Hepatic stellate cell (primary cell): ENCODE measurements around the gene BRI3.

Experiments used
- DNase-seq: peaks from one replicate; pipeline ENCODE4 v3.0.0; 2011; ENCODE audit warnings: low spot score

Gene BRI3

GRCh38 chr7:98252425-98253054, 28.9 kb upstream of the BRI3 start:
- peak; percentile 41 for DNase-seq

DNA sequence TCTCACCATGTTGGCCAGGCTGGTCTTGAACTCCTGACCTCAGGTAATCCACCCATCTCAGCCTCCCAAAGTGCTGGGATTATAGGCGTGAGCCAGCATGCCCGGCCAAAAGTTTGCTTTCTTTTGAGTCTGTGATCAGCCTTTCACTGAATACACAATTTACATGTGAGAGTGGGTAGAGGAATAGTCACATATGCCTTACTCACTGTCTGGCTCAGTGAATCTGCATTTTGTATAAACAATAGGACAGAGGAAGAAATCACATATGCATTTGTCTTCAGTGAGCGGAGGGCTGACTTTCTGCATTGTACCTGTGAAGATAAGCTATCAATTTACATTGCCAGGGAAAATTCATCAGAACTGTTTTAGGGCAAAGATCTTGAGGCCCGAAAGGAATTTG, 27.0 kb upstream of the BRI3 start:
- DNase-seq = no peak

- no peak for DNase-seq
Measured at GRCh38 chr7:98254951-98255610, 26.4 kb upstream of the BRI3 start.

- DNase-seq = no peak
Measured at GRCh38 chr7:98256431-98256830, 25.1 kb upstream of the BRI3 start.

GRCh38 chr7:98257701-98258100, 23.8 kb upstream of the BRI3 start:
- DNase-seq = no peak

- no peak for DNase-seq
Measured at GRCh38 chr7:98265841-98266271, 15.6 kb upstream of the BRI3 start.

GRCh38 chr7:98266840-98267239, 14.6 kb upstream of the BRI3 start:
- DNase-seq = no peak

- DNase-seq = no peak
Measured at GRCh38 chr7:98267303-98267702, 14.2 kb upstream of the BRI3 start.

DNA sequence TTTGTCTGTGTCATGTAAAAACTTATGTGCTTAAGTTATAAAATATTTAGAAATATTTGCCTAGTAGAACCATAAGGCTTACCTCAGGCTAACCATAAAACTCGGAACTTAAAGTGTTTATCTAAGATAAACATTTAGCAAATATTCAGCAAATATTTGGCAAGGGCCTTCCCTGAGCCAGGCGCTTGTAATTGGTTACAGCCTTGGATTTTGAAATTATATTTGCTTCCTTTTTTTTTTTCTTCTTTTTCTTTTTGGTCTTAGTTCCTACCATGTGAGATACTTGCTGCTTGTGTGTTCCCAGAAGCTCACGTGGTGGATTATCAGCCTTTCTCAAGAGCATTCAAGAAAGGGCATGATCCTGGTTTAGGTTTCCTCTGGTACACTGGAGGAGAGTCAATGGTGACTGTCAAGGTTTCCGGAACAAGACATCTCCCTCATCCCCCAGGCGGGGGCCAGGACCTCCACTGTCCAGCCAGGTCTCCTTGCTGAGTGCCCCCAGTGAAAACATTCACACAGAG, 5.2 kb upstream of the BRI3 start:
- DNase-seq = no peak

DNA sequence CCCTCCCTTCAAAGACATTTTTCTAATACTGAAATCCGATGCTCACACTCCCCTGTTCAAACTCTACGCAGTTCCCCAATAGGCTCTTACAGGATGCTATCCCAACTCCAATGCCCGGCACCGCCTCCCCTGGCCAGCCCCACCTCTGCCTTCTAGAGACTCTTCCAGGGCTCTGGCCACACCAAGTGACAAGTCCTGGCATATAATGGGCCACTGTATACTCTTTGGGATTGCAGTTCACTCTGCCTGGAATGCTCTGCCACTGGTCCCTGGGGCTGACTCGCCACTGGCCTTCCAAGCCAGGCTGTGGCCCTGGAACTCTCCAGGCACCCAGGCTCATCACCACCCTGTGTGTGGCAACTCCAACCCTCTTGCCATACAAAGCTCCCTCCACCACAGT, 3.1 kb upstream of the BRI3 start:
- no peak for DNase-seq

GRCh38 chr7:98278936-98279335, 2.5 kb upstream of the BRI3 start:
- DNase-seq = no peak

DNA sequence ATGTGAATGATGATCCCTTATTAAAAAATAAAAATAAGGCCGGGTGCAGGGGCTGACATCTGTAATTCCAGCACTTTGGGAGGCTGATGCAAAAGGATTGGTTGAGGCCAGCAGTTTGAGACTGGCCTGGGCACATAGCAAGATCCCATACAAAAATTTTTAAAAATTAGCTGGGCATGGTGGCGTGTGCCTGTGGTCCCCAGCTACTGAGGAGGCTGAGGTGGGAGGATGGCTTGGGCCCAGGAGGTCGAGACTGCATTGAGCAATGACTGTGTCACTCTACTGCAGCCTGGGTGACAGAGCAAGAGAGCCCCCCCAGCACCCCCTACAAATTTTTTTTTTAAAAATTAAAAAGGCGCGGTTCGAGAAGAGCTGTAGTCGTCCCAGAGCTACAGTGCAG, 1.2 kb upstream of the BRI3 start:
- no peak for DNase-seq

DNA sequence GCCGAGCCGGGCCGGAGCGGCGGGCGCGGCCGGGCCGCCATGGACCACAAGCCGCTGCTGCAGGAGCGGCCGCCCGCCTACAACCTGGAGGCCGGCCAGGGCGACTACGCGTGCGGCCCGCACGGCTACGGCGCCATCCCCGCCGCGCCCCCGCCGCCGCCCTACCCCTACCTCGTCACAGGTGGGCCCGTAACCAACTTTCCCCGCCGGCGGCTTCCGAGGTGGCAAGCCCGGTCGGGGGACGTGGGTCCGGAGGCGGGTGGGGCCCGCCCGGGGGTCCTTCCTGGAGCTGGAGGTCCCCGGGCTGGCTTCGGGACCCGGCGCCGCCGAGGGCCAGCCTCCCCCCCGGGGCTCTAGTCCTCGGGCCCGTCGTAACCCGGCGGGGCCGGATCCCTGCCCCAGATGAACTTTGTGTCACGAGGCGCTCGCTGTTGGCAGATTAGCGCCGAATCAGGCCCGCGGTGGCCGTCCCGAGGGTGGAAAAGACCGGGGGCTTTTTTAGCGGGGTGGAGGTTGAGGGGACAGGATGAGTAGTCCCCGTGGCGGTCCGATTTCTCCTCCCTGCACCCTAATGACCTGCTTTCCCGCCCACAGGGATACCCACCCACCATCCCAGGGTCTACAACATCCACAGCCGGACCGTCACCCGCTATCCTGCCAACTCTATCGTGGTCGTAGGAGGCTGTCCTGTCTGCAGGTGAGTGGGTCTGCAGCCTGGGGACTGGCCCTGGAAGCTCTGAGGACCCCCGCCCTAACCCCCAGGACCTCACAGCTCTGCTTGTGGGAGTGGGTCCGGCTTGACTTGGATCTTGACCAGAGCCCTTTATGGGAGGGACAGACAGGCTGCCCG, 496 bp downstream of the BRI3 start:
- DNase-seq = no peak

GRCh38 chr7:98282703-98283102, 1.2 kb downstream of the BRI3 start:
- no peak for DNase-seq

DNA sequence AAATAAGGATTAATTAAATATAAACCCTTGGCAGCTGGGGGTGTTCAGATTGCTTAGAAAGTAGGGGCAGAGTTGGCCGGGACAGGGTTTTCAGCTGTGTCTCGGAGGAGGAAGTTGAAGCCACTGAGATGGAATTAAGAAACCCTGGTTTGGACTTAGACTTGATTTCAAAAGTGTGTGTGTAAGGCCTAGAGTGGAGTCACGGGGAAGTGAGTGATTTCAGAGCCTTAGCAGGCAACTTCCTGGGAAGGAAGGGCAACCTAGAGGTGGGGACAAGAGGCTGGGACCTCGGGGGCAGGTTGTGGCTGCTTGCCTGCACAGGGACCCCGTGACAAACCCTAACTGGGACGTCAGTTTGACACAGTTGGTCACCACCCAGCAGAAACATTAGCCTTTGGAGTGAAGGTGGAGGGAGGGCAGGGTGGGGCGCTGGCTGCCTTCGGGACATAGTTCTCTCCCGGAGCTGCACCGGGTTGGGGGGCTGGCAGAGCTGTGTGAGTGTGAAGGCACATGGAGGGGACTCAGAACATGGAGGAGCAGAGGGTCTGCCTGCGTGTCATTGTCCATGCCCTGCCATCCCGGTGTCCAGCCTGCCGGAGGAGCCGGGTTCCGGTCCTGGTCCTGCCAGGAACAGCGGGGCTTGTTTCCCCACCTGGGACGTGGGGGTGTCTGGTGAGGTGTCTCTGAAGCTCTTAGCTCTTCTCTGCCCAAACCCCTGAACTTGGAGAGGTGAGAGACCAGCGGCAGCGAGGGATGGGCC, 1.8 kb downstream of the BRI3 start:
- DNase-seq = no peak

GRCh38 chr7:98283887-98284222, 2.4 kb downstream of the BRI3 start:
- no peak for DNase-seq

GRCh38 chr7:98284335-98285036, 3.0 kb downstream of the BRI3 start:
- peak; percentile 90 for DNase-seq

DNA sequence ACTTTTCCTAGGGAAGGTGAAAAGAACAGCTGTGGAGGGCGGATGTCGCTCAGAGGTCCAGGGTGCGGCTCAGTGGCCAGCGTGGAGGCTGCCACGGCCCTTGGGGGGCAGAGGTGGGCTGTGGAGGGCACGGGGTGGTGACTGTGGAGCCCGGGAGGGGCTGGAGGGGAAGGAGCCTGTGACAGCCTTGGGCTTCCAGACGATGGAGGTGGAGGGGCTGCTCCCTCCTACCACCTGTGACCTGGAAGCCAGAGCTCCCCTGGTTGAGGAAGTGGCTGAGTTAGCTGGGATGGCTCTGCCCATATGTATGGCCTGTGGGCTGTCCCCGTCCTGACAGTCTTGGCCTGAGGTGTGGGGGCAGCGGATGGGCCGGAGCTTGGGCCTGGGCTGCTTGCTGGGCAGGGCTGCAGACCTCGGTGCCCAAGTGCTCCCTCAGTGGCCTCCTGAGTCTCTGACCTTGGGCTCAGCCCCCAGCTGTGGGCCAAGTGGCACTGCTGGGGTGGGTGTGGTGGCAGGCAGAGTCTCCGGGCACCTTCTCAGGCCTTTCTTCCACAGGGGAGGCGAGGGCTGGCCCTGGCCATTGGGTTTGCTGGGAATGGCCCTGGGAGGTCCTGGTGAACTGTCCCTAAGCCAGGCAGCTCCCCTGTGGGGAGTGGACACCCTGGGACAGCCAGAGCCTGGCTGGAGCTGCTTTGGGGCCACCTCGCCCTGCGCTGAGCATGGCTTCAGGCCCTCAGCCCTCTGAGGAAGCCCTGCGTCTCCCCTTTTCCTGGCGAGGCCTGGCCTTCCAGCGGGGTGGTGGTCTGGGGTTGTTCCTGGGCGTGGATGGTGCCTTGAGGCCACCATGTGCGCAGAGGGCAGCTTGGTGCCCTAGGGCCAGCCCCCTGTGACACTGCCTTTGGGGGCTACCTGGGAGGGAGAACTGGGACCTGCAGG, 3.9 kb downstream of the BRI3 start:
- DNase-seq = no peak

GRCh38 chr7:98286093-98286539, 4.6 kb downstream of the BRI3 start:
- peak; percentile 88 for DNase-seq

DNA sequence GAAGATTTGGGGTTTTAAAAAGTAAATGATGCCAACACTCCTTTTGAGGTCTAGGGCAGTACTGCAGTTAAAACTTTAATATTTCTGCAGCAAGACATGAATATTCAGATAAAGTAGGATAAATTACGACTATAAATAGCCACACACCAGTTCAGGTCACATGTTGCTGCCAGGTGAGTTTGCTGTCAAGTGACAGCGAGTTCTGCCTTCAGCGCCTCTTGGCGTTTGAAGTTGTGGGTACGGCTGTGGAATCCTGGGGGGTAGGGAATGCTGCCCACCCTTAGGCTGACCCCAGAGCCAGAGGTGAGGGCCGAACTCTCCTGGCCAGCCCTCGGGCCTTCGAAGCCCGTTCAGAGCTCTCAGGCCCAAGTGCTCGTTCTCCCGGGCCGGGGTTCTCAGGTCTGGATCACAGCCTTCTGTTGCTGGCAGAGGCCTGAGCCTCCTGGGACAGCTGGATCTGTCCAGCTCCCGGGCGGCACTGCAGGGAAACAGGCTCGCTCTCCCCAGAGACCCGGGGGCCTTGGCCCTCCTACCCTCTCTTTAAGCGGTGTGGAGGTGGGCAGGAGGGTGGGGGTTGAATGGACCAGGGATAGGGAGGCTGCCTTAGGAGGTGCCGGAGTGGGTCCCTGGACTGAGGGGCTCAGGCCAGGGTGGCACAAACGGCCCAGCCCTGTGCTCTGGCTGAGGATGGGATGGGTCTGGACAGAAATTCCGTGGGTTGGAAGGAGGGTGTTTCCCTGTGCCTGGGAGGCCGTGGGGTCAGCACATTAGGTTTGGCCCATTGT, 5.4 kb downstream of the BRI3 start:
- no peak for DNase-seq
